SIG-M5 (cell line): ENCODE results near the gene CYB5R3.

ENCODE experiments used
- DNase-seq: peaks from one replicate; lab custom pipeline; 2025; lab: John Stamatoyannopoulos, UW

CYB5R3 gene

DNA sequence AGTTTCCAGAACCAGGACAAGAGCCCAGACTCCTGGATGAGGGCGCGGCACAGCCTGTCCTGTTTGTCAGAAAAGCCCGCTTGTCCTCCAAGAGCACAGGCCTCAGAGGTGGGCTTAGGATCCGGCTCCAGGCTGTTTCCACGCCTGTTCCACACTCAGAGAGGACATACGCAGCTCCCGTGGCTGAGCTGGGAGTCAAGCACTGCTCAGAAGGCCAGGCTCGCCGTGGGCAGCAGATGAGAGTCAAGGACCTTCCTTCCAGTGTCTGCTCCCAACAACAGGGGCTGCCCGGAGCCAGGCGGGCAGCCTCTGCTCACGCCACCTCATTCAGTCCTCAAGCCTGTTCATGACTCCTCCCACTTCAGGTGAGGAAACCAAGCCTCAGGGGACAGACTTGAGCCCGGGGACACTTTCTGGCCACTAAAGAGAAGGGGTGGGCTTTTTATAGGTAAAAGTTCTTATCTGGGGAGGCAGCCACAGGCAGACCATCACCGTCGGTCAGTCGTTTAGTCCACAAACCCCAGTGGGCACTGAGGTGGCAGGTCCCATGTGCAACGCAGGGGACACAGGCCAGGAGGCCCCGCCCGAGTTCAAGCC lies 3.8 kb downstream of the CYB5R3 start:
- no peak for DNase-seq

DNA sequence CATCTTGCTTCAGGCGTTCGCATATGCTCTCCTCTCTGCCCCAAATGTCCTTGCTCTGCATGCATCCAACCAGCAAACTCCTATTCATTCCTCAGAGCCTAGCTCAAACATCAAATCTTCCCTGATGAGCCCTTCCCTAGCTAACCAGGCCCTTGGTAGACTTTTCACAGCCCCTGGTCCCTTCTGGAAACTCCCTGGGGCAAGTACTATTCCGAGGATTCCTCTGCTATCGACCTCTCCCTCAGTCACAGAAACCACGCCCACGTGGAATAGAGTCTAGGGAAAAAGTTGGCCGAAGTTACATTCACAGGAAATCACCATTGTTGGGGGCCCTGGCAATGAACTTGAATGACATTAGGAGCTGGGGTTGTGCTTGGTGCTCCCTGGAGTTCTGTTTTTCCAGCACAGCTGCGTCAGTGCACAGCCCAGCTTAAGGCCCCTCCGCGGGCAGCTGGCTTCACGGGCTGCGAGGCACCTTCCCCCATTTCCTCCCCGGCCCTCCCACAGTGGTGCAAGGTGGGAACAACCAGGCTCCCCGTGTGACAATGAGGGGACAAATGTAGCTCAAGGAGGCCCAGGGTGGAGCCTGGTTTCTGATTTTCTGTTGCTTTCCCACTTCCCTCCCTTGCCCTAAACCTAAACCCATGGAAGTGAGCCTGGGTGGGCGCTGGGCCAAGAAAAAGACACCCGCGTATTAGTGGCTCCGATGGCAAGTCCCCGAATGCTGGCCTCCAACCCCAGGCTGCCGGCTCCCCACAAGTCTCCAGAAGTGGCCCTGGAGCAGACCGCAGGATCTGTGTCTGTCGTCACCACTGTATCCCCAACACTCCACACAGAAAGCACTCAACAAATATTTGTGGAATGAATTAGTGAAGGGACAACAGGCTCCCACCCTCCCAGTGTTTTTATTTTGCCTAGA lies 4.5 kb downstream of the CYB5R3 start:
- DNase-seq, result no peak

DNA sequence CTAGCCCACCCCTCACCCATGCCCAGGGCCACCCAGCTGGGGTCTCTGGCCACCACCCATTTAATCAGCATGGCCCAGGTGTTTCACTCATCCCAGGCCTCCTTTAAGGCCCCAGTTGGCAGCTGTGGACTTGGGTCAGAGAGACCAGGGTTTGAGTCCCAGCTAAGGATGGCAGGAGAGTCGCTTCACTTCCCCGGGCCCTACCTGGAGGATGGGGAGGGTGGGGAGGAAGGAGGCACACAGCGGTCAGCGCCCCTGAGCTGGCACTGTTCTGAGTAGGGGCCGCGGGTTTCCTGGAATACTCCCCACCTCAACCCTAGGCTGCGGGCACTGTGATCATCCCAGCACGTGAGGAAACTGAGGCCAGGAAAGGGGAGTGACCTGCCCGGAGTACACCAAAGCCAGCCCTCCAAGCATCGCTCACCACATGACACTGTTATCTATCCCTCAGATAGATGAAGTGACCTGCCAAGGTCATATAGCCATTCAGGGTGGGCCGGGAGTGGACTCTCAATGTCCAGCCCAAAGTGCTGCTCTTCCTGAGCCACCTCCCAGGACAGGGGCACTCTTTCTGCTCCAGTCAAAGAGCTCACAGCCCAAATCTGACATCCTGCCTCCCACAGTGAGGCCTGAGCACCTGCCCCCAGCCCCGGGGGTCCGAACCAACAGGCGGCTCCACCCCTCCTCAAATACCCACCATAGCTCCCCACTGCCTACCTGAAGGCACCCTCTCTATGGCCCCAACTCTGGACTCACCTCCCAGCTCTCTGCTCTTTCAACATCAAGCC lies 5.4 kb downstream of the CYB5R3 start:
- no peak for DNase-seq

DNA sequence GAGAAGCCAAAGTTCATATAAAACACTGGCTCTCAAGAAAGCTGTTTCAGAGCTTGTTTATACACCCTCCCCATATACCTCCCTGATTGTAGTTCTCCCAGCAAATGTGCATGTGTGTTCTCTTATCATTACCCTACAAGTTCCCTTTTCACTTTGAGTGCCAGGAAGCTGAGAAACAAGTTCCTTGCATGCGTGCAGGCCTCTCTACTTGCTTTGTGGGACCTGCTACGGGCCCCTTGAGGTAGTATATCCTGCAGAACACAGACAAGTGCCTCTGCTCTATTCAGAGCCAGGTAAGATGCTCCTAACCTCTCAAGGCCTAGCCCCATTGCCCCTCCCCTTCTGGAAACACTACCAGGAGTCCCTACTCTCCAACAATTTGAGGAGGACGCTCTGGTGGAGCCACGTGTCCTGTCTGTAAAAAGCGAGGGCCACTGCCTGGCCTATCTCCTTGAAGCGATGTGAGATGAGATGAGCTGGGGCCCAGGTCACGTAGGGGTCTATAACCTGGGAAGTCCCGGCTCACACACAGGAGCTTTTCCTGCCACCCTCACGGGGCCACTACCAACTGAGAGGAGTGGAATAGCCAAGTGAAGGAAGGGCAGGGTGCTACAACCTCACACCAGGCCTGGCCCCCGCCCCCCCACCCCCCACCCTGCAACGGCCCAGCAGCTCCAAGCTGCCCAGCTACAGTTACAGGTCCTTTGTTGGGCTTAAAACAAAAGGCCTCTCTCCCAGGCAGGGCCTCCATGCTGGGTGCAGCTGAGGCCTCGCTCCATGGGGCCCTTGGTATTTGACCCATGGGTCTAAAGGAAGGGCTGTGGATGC lies 6.2 kb downstream of the CYB5R3 start:
- no peak for DNase-seq

DNA sequence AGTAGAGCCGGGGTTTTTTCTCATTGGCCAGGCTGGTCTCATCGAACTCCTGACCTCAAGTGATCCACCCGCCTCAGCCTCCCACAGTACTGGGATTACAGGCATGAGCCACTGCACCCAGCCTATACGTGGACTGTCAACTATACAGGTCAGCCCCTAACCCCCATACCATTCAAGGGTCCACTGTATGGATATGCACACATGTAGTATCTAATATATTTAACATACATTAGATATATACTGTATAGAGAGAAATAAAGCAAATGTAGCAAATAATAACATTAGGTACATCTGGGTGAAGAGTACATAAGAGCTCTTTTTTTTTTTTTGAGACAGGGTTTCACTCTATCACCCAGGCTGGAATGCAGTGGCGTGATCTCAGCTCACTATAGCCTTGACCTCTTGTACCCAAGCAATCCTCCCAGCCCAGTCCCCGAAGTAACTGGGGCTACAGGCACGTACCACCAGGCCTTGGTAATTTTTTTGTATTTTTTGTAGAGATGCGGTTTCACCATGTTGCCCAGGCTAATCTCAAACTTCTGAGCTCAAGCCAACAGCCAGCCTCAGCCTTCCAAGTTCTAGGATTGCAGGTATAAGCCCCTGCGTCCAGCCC lies 7.3 kb downstream of the CYB5R3 start:
- no peak for DNase-seq

DNA sequence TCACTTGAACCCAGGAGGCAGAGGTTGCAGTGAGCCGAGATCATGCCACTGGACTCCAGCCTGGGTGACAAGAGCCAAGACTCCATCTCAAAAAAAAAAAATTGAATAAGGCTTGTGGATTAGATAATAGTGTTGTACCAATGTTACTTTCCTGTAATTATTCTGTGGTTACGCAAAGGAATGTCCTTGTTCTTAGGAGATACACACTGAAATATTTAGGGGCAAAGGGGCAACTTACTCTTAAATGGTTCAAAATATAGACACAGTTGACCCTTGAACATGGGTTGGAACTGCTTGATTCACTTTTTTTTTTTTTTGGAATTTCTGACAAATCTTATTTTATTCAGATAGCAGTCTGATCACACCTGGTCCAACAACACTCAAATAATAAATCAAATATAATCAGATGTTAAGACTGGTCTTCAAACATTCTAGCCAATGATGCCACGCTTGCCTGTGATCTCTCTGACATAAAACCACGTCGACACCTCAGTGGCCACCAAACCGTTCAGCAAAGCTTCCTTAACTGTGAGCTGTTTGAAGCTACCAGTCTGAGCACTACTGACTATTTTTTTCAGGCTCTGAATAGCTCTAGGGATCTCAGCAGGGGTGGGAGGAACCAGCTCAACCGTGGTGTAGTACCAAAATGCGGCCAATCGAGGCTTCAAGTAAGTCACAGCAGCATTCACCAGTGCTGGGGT lies 9.5 kb downstream of the CYB5R3 start:
- DNase-seq, result no peak

DNA sequence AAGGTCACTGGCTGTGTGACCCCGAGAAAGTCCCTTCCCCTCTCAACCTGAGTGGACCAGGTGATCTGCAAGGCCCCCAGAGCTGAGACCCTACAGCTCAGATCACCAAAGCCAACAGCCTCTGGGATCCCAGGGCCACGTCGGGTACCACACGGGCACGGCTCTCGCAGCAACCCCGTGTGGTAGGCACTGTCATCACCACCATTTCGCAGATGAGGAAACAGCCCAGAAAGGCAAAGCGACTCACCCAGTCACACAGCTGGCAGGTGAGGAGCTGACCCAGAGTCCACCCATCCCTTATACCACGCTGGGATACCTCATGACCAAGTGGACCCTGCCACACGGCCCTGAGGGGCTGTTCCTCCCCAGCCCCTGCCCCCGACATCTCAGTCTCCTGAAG lies 11.6 kb downstream of the CYB5R3 start:
- no peak for DNase-seq

DNA sequence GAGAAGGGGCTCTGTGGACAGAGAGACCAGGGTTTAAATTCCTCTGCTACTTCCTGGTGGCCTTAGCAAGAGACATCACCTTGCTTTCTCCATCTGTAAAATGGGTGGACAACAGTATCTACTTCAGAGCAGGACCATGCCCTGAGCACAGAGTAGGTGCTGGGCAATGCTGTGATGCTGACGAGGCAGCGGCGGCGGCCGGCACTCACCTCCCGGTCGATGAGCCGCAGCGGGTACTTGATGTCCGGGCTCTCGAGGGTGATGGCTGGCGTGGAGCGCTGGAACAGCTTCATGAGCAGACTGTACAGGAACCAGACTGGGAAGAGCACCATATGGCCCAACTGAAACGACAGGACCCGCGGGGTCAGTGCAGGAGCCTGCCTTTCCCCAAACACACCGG lies 12.7 kb downstream of the CYB5R3 start:
- no peak for DNase-seq

DNA sequence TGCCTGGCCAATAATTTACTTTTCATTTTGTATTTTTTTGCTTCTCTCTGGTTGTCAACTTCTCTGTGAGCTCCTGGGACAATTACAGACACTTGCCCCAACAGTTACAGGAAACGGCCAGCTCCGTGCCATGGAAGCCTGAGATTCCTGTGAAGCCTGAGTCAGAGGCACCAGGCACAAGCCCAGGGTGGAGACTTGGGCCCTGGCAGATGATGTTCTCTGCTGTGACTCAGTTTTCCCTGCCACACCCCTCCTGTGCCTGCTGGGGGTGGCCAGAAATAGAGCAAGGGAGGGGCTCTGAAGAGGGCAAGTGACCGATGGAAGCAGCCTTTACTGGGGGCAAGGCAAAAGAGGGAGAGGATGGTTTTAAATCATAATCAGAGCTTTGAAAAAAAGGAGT lies 13.7 kb downstream of the CYB5R3 start:
- DNase-seq, result no peak

DNA sequence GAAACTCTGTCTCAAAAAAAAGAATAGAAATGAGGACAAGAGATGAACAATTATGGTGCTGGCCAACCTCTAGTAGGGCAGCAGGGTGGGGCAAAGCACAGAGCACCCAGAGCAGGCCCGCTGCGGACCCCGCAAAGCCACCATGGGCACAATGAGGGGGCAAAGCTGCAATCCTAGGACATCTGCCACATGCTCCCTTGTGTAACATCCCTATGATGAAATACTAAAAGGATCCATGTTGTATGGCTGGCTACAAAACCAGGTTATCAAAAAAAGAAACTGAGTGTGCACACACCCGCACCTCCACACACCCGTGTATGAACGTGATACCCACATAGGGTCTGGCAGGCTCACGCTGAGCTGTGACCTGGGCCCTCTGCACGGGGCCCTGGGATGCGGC lies 16.2 kb downstream of the CYB5R3 start:
- no peak for DNase-seq

DNA sequence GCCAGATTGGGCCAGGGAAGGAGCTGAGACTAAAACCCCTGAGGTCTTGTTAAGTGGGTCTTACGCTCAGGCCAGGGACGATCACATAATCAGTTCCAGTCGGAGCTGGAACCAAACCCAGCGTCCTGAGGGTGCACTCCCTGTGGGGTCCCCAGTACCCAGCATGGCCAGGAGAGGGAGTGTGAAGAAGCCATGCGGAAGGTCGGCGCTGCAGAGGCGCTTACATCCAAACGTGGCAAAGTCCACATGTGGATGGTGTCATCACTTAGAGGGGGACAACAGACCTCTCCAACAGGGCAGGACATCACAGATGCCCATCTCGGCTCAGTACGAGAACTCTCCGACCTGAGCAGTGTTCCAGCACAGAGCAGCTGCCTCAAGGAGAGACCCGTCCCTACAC lies 17.1 kb downstream of the CYB5R3 start:
- DNase-seq, result no peak

DNA sequence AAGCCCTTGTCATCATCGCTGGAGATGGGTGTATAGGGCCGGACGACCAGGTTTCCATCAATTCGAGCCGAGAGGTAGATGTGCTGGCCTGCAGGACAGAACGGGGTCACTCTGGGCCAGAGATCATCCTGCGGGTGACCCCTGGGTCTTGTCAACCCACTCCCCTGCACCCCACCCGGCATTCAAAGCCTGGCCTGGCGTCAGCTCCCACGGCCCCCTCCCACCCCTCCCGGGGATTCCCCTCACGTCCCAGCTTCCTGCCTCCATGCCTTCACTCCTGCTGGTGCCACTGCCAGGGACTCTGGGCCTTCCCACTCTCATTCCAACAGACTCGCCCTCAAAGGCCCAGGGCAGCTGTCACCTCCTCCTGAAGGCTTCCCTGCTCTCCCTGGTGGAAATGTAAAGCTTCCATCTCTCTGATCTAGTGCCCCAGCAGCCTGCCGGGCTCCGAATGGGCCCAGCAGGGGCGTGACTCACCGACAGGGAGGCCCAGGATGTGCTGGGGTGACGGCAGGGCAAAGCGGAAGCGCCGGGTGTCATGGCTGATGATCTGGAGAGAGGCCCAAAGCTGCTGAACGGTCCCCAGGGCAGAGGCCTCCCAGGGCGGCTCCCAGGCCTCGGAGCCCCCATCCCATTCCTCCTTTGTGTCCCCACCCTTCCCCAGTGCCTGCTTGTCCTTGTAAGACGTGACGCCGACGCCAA lies 18.1 kb downstream of the CYB5R3 start:
- DNase-seq, result no peak

DNA sequence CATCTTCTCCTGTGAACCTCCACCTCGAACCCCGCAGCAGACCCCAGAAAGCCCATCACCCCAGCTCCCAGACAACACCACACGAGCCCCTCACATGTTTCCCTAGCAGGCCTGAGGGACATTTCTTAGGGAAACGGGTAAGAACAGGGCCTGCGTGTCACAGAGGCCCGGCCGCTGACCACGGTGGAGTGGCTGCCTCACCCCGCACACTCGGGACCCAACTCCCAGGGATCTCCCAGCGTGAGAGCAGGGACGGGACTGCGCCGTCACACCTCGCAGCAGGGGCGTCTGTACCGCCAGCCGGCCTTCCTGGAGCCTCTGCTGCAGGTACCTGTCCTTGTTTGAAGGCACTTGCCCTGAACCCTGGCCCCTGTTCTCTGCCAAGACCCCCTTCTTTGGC lies 19.0 kb downstream of the CYB5R3 start:
- DNase-seq, result no peak

DNA sequence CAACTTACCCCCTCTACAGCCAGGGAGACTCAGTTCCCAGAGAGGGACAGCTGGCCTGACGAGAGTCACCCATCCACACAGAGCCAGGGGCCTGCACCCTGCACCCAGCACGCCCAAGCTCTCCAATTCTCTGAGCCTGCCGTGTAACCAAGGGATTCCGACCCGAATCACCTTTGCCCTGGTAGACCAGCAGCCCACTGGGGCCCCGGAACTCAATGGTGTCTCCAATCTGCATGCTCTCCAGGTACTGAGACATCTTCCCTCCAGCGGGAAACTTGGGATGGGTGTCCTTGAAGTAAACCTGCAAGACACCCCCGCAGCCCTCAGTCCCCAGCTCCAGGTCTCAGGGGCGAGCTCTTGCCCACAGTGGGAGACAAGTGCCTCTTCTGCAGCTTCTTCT lies 21.2 kb downstream of the CYB5R3 start:
- no peak for DNase-seq

DNA sequence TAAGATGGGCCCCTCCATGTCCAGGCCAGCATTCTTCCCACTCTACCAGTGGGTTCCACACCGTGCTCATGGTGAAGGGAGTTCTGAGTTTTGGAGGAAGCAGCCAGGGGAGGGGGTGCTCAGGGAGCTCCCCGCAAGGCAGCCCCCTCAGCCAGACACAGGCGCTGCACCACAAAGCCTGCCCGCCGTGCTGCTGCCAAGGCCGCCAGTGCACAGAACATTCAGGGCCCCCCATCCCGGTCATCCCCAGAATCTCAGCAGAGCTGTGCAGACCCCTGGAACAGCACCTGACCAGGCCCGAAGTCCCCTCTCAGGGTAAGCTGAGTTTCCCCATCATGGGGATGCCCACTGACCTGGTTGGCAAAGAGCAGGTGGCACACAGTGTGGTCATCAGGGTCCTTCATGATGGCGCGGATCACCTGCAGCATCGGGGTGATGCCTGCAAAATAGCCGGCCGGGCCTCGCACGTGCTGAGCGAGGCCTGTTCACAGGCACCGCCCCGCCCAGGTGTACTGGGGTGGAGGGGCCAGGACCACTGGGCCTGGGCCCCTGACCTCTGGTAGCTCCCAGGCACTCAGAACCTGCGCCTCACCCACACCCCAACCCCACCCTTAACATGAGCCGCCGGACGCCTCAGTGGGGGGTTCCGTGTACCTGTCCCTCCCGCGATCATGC lies 22.1 kb downstream of the CYB5R3 start:
- no peak for DNase-seq

DNA sequence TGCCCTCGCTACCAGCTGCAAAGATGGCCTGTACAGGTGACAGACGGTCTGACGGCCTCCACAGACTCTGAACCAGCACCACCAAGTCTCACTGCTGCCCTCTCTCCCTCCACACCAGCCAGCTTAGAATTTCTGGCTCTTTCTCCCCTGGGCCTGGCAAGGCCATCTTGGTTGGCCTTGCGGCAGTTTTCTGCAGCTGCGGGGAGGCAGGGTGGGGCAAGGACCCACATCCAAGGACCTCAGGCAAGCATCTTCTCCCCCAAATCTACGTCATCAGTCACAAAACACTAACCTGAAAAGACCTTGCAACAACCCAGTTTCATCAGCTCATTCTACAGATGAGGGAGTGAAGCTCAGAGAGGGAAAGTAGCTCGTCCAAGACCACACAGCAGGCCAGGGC lies 22.8 kb downstream of the CYB5R3 start:
- DNase-seq, result no peak

DNA sequence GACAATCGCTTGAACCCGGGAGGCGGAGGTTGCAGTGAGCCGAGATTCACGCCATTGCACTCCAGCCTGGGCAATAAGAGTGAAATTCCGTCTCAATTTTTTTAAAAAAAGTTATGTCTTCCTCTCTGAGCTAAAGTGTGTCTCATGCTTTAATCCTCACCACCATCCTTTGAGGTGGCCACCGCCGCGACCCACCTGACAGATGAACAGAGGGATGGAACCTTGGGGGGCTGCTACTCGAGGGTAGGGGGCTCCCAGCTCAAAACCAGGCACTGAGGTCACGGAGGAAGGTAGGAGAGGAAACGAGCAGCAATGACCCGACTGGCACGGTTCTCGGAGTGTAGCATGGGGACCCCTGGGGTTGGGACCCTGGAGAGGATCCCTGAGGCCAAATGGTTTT lies 23.8 kb downstream of the CYB5R3 start:
- no peak for DNase-seq

DNA sequence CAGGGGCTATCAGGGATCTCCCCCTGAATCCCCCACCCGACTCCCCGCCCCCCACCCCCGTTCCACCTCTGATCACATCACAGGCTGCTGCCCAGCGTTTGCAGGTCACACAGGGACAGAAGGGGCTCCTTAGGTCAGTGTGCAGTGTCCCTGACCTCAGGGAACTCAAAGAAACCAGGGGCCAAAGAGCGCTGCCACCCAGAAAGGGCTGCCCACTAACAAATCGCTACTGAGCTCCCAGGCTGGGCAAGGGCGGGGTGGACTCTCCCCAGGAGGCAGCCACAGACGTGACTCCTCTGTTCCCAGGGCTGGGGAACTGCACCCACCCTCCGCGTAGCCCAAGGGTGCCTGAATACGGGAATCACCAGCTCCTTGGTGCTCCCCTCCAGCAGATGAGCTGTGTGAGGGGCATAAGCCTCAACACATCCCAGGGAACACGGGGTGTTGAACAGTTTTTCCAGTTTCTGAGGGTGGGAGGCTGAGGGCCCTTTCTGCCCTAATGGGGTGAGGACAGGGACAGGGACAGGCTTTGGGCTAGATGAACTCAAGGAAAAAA lies 24.6 kb downstream of the CYB5R3 start:
- no peak for DNase-seq

DNA sequence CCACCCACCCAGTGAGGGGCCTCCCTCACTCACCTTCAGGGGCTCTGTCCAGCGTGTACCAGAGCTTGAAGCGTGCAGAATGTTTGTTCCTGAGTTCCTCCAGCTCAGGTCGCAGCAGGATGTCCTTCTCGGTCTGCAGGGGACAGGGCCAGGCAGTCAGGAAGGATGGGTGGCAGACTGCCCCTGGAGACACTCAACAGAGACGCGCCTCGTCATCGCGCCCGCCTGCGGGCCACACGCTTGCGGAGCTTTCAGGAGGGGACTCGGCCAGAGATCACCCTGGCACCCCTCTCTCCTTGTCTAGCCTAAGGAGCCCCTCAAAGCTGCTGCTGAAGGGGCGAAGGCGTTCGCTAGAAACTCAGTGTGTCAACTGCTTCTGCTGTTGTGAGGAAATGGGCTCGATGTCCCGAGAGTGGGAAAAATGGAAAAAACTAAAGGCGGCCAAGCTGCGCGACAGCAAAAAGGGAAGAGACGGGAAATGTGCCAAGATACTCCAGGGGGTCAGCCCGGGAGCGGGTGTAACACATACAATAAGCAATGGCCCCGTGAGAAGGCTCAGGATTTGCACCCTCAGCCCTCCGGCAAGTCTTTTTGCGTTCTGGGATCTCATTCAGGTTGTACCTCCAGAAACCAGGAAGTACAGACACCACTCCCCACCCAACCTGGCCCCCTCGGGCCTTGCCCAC lies 25.3 kb downstream of the CYB5R3 start:
- DNase-seq, result no peak
